Central memory CD4-positive, alpha-beta T cell (primary cell): ENCODE measurements around the gene SMAD3.
"Not testable (repeated sequence)": the region's sequence is repeated elsewhere in the genome, so short reads cannot be mapped to it uniquely, and the experiment has no call there.

Experiments used
- DNase-seq: peaks from one replicate; pipeline ENCODE4 v3.0.0; 2022

SMAD3 gene

DNA sequence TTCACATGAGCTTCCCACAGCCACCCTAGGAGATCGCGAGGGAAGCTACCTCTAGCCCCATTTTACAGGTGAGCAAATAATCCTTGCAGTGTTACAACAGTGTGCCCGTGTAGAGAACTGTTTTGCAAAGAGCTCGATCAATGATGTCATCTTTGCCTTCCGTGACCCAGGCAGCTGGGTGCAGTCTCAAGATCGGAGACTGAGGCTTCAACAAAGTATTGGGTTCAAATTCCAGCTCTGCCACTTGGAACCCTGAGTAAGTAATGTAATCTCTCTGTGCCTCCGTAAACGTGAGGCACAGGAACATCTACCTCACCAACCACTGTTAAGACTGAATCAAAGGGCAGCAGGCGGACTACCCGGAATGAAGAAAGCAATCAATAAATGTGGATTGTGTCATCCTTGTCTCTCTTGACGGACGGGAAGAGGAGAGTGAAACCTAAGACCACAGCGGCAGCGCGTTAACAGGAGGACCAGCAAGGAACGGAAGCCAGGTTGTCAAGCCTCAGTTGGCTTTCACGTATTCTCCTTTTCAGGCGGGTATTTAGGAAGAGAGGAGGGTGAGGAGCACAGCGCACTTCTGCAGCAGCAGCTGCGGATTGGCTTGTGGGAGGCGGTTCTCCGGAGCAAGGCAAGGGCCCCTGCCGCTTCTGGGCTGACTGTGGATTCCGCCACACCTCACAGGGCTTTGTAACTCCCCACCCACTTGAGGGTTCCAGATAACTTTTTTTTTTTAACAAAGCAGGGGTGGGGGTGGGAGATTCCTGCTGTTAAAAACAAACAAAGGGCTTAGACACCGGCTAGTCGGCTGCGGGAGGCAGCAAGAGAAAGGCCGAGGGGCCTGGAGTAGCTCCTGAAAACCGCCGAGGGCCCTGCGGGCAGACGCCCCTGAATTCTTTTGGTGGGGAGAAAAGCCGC lies 1.5 kb upstream of the SMAD3 start:
- no peak for DNase-seq

DNA sequence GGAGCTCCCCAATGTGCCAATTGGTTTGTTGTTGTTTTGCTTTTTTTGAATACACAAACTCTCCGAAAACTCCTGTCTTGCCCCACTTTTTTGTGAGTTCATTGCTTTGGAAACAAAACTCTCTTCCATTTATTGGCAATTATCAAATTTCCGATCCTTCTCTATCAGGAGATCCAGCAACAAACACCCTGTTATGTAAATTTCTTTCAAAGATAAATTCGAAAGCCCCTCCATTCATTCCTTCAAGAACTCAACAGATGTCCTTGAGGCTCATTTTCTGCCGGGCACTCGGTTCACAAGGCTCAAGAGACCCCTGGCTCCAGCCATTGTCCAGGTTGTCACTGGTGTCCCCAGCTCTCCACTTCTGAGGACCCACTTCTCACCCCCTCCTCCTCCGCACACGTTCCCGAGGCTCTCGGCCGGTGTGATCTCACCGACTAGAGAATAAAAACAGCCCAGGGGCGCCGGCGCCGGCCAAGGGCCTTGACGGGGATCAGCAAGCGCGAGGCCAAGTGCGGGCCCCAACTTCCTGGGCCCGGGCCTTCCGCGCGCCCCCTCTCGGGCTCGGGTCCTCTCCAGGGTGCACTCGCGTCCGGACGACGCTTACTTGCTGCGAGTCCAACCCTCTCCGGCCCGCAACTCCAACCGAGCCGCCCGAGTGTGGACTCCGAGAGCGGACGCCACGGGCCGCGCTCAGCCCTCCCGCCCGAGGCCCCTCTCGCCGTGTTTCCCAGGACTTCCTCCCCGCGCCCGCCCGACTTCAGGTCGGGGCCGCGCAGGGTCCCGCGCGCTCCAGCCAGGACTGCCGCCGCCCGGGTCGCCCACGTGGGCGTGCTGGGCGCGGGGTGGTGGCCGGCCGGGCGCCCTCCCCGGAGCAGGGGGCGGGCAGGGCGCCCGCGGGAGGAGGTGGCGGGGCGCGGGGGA lies 533 bp upstream of the SMAD3 start:
- DNase-seq, result no peak

DNA sequence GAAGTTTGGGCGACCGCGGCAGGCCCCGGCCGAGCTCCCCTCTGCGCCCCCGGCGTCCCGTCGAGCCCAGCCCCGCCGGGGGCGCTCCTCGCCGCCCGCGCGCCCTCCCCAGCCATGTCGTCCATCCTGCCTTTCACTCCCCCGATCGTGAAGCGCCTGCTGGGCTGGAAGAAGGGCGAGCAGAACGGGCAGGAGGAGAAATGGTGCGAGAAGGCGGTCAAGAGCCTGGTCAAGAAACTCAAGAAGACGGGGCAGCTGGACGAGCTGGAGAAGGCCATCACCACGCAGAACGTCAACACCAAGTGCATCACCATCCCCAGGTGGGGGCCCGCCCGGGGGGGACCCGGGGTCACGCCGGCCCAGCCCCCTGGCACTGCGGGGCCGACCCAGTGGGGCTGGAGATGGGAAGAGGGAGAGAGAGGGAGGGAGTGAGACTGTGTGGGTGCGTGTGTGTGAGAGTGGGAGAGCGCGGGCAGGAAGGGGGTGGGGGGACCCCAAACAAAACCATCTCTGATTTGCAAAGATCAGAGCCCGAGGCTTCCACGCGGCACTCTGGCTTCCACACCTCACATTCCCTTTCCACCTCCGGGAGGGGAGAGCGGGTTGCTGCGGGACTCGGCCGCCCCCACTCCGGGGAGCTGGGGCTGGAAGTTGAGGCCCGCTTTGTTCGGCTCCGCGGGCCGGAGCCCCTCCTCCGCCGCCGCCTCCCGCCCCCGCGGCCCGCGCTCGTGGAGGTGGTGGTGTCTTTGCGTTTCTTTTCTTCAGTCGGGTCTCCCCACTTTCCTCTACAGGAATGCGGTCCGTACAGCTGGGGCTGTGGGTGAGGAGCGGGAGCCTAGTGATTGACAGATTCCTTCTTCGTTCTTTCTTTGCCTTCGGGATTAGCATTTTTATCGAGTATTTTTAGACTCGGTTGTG lies 898 bp downstream of the SMAD3 start:
- no peak for DNase-seq

DNA sequence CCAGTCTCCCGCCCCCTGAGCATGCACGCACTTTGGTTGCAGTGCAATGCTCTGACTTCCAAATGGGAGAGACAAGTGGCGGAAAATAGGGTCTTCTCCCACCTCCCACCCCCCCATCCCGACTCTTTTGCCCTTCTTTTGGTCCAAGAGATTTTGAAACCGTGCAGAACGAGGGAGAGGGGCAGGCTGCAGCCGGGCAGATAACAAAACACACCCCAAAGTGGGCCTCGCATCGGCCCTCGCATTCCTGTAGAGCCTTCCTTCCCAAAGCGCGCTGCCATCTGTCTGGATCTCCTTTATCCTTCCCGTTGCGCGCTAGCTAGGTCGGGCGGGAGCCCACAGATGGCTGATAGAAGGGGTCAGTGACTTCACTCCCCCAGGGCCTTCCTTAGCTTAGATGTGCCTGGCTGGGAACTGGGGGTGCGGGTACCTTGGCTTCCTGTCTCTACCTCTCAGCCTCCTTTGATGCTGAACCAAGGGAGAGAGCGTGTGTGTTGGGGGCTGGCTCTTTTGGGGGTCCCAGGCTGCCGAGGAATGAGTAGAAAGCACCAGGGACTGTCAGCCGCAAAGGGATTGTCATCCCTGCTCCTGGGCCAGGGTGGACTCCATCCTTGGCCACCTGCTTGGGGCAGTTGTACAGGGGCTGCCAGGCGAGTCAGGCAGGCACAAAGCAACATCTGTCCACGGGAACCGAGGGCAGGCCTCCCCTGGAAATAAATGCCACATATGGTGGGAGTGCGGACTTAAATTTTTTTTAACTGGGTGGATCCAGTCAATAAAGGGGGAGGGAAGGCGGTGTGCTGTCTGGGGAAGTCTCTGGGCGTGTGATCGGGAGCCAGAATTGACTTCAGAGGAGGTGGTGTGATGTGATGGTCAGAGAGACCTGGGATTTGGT lies 1.8 kb downstream of the SMAD3 start:
- DNase-seq, result peak; percentile 31

DNA sequence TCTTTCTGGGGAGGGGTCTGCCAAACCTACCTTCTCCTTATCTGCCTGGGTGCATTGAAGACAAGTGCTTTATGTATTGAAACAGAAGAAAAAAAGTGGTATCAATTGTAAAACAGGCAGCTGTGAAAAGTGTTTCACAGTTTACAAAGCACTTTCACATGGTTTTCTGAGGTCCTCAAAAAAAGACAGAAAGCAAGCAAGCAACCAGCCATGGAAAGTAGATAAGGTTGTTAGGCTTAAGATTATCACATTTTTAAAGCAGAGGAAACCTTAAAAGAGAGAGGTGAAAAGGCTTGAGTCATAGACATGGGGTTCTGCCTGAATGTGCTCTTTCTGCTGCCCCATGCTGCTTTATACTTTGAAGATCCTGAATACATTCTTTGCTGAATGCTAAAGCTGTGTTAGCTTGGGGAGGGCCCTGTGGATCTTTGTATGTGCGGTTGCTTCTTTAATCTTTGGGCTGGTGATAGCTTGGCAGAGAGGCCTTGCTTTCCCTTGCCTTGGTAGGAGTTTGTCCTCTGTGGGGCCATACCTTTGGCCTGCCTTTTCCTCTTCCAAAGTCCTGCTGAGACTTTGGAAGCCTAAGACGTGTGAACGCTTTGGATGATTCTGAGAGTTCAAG lies 2.6 kb downstream of the SMAD3 start:
- DNase-seq, result no peak

DNA sequence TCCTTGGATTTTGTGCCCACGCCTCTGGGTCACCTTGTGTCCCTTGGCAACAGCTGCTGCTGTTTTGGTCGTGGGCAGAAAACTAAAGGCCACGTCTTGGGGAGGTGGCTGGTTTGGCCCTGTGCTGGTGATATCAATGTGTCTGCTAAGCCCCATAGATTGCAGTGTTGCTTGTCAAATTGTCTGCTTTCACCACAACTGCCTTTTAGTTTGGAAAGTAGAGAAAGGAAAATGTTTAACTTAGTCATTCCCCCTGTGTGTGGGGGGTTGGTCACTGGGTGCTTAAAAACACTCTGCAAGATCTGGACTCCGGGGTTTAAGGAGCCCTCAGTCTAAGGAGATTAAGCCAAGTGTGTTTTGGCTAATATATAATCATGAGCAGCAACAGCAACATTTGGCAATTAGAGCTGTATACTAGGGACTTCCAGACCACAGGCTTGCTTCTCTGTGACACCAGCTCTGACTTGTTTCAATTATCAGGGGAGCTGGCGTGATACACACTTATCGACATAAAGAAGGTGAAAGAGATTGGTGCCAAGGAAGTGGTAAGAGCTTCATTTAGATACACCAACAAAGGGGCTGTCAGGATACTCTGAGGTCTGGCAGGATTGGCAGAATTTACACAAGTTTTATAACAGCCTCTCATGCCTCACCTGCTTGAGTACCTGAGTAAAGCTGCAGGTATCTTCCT lies 3.5 kb downstream of the SMAD3 start:
- peak; percentile 34 for DNase-seq

DNA sequence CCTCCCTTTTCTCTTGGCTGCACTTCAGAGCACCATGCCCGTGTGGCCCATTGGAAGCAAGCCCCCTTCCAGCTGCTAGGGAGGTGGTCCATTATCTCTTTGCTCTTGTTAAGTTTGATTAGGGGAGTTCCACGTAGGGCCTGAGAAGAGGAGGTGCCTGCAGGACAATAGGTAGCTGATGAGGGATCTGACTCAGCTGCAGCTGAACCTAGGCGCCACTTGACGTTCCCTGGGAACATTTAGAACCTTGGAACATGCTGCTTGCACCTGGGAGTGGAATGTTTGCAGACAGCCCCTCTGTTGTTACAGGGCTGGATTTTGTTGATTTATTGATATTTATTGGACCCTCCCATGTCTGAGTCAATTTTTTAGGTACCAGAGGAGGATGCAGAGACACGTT lies 4.7 kb downstream of the SMAD3 start:
- no peak for DNase-seq

DNA sequence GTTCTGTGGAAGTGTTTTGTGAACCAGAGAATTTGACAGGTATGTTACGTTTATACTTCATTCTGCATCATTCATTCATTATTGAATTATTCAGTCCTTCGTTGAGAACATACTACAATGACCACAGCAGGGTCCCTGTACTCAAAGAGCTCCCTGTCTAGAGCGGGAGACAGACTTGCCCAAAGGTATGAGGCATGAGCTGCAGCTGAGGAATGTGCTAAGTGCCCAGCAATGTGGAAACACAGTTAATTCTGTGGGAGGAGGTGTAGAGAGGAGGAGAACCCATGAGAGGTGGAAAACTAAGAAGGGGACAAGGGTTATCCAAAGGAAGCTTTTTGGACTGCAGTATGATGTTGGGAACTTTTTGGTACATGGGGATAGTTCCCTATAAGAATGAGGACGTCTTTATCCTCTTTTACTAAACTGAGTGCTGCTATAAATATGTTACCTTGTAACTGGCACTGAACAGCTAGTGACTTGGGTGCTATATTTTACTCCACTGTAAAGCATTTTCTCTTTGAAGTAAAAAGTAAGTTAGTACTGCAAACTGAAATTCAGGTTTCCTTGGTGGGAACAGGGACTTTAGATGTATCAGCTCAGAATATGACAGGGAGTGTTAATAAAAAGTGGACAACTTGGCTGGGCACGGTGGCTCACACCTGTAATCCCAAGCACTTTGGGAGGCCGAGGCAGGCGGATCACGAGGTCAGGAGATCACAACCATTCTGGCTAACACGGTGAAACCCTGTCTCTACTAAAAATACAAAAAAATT lies 5.7 kb downstream of the SMAD3 start:
- DNase-seq, result no peak

DNA sequence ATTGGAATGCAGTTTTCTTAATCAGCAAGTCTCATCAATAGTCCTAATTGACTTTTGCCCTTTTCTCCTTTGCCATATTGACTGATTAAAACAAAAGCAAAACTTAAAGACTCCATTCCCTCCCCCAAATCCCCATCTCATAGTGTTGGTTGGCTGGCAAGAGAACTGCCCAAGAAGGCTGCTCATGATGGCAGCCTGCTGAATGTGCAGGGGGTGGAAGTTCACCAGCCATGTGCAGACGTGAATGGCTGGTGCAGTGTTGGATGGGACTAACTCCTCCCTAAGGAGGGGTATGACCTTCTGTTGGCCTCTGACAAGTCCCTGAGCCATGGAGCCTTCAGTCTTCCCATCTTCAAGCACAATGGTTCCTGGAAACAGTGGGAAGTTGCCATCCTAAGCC lies 7.0 kb downstream of the SMAD3 start:
- DNase-seq, result no peak

DNA sequence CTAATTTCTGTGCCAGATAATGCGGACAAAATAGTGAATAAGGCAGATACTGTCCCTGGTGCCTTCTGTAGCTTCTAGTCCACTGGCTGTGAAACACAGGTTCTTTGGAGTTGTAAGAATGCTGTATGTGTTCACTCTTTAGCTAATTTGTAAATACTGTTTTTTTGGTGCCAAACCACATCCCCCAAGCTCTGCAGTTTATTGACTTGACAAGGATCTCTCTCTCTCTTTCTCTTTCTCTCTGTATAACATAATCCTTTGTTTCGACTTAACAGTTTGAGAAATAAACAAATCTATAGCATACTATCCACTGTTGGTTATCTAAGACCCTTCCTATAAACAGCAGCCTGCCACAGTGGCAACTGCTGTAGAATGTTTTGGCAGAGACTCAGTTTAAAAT lies 7.6 kb downstream of the SMAD3 start:
- DNase-seq, result no peak

DNA sequence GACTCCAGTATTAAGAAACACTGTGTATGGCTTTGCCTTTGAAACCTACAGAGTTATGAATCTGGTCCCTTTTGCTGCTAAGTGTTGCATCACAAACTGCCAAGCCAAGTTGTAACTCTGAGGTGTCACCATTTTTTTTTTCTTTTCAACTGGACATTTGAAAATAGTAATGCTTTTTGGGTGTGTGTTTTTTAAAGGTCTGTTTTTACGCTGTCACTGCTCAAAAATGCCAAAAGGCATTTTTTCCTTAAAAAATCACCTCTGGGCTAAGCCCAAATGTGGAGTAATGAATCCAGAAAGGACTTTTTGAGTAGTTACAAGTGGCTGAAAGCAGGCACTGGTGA lies 9.5 kb downstream of the SMAD3 start:
- DNase-seq, result no peak

DNA sequence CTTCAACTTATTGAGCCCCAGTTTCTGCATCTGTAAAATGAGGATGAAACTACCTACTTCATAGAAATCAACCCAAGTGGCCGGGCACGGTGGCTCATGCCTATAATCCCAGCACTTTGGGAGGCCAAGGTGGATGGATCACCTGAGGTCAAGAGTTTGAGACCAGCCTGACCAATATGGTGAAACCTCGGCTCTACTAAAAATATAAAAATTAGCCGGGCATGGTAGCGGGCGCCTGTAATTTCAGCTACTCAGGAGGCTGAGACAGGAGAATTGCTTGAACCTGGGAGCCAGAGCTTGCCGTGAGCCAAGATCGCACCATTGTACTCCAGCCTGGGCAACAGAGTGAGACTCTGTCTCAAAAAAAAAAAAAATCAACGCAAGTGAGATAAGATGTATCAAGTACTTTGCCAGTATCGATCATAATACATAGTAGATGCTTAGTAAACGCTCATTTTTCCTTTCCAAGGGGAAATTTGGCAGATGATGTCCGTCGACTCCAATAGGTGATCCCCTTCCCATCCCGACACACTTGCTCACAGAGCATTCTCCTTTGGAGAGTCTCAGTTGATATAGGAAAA lies 10.2 kb downstream of the SMAD3 start:
- not testable (repeated sequence) for DNase-seq

DNA sequence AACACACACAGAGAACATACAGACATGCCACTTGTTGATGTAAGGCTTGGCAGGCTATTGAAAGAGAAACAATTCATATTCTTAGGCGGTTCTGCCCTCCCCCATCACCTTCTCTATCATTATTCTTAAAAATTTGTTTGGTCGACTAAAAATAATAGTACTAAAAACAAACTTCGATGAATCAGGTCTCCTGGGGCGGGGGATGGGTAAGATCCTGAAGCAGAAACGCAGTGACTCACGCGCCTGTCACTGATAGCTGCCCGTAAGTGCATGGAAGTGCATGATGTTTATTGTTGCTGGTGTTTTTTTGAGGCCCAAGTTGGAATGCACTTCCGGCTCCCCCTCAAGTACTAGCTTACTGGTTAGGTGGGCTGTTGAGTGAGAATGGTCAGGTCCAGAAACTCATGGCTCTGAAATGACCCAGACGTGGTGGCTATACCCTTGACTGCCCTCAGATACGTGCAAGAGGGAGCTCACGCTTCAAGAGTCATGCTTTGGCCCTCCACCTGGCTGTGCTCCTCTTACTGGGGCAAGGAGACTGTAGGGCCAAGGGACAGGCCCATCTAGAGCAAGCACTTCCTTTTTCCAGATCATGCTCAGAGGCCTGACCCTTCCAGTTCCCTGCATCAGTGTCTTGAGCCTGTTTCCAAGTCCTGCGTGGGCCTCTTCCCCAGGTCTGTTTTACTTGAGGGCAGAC lies 10.9 kb downstream of the SMAD3 start:
- DNase-seq, result no peak

DNA sequence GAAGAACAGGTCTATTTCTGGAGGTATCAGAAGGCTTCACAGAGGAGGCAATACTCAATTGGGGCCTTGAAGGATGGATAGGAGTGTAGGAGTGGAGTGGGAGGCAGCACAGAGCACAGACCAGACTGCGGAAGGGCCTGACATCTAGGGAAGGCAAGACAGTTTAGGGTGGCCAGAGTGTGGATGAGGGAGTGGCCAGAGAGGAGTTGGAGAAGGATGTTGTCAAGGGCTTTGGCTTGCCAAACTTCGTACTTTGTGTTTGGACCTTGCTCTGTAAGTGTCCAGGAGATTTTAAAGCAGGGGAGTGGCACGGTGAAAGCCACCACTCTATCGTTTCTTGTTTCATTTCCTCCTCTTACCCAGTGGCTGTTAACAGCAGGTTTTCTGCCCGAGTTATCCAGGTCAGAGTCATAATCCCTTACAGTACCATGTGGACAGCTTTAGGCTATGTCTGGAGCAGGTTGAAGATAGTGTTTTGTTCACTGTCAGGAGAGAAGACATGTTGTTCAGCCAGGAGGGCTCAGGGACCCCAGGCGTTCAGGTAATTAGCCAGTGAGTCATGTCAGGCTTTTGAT lies 12.3 kb downstream of the SMAD3 start:
- no peak for DNase-seq

DNA sequence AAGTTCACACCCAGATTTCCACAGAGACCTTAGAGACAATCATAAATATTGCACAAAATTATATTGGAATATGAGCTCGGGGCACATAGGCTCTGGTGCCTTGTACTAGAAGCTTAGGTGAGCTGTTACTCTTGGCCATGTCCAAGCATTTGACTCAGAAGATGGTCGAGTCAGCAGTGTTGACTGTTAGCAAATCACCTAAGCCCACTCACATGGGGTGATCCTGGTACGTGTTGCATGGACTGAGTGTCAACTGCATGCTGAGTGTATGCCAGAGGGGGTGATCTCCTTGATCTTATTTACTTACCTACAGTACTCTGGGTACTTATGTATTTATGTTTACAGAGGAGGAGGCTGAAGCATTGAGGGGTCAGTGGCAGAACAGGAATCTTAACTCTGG lies 14.0 kb downstream of the SMAD3 start:
- DNase-seq, result no peak

DNA sequence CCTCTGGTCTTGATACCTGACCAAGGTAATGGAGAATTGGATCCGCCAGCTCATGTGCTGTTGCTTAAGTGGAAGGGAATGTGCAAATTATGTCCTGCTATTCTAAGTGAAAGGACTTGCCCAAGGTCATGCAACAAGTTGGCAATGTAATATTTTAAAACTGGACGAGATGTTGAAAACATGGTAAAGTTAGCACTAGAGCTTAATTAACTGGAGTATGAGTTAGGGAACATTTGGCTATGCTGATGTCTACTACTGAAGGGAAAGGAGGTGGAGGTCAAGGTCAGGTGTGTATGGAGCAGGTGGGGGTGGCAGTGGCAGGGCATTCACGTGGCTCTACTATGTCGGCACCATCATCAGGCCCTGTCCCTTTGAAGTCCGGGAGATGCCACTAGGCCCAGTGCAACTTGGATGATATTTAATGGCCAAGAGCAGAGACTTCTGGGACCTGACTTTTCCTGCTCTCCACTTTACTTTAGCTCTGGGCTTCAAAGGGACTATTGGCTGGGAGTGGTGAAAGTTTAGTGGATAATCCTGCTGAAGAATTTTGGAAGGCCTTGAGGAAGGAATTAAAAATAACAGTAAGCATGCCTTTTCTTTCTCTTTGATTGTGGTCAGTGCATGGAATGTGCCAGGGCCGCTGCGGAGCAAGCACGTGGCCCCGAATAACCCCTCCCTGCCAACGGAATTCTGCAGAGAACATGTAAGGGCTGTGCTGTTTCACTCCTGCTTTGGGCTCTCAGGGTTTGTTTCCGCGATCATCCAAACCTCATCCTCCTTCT lies 14.9 kb downstream of the SMAD3 start:
- DNase-seq, result no peak

DNA sequence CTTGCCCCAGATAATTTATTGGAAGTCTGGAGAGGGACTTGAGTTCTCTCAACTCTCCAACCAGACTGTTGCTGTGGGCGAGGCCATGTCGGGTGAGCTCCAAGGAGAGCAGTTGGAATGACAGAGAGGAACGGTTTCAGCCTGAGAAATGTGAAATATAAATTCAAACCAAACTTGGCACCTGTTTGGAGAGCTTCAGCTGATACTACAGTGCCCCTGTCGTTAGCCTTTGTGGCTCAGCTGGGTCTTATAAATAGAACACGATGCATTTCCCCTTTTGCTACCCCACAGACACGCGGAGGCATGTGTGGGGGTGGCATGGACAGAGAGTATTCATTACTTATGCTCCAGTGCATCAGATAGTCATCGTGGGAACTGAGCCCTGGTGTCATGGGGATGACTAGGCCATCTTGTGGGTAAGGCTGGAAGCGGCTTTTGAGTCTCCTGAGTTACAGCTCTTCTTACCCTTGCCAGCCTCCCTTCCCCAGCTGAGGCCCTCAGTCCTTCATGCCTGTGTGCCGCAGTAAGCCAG lies 15.6 kb downstream of the SMAD3 start:
- peak; percentile 29 for DNase-seq
